Caco-2 (cell line): ENCODE results near the gene C3orf52. TPM values are rescaled to one million over a fixed set of nuclear protein-coding genes. Genes with fewer than 3 reads are reported as not detected.
A peak's percentile ranks its signal among the peaks of the same experiment; 100 is the strongest.

ENCODE experiments used
- BruUV-seq: library from RNA; stranded (reverse); fragments of 400-500 nt; replicated peaks from 2 replicates; lab custom pipeline; 2021; lab: Mats Ljungman, UMichigan
- CTCF ChIA-PET: fragments of 300-600 bp; sonication (Branson Sonifier 250); formaldehyde crosslinking; loops from one replicate; lab custom pipeline; 2022; ENCODE audit warnings: antibody characterized with exemption; lab: Charles Lee
- POLR2A ChIA-PET: fragments of 300-600 bp; sonication (Branson Sonifier 250); formaldehyde crosslinking; loops from one replicate; lab custom pipeline; 2022; ENCODE audit warnings: antibody characterized with exemption; lab: Charles Lee
- DNase-seq, 2 experiments: peaks; one replicate each; pipeline versions ENCODE4 v3.0.0 to v3.0.0-alpha.2; 2020 to 2022
- H3K27me3 ChIP-seq: replicated peaks from 2 replicates; pipeline ENCODE4 v1.6.0; 2011; ENCODE audit warnings: low read length; ENCODE audit not compliant: control insufficient read depth, insufficient read depth
- H3K36me3 ChIP-seq: 2 replicates; pipeline ENCODE4 v1.5.1; 2011; ENCODE audit warnings: low read length; ENCODE audit not compliant: control insufficient read depth, insufficient read depth
- H3K4me1 ChIP-seq: fragments of 250-450 bp; sonication (Bioruptor Pico); 2 replicates; pipeline ENCODE4 v1.5.1; 2020; ENCODE audit warnings: mild to moderate bottlenecking
- H3K4me3 ChIP-seq: 2 replicates; pipeline ENCODE4 v1.5.1; 2011; ENCODE audit warnings: low read depth, mild to moderate bottlenecking, control low read depth, low read length
- H3K9me3 ChIP-seq: fragments of 250-450 bp; sonication (Bioruptor Pico); 2 replicates; pipeline ENCODE4 v1.5.1; 2020; ENCODE audit warnings: mild to moderate bottlenecking, moderate library complexity
- H3K27ac Mint-ChIP-seq: one replicate; pipeline ENCODE4 v1.8.0; 2022; ENCODE audit warnings: mixed read lengths; ENCODE audit not compliant: unreplicated experiment
- H3K27me3 Mint-ChIP-seq: one replicate; pipeline ENCODE4 v1.8.0; 2022; ENCODE audit warnings: mixed read lengths; ENCODE audit not compliant: insufficient read depth, unreplicated experiment
- H3K36me3 Mint-ChIP-seq: one replicate; pipeline ENCODE4 v1.8.0; 2022; ENCODE audit warnings: mild to moderate bottlenecking, mixed read lengths; ENCODE audit not compliant: insufficient read depth, unreplicated experiment
- H3K4me1 Mint-ChIP-seq: one replicate; pipeline ENCODE4 v1.8.0; 2022; ENCODE audit warnings: low read depth, mixed read lengths; ENCODE audit not compliant: unreplicated experiment
- H3K4me3 Mint-ChIP-seq: one replicate; pipeline ENCODE4 v1.8.0; 2022; ENCODE audit warnings: mild to moderate bottlenecking, moderate library complexity, mixed read lengths; ENCODE audit not compliant: unreplicated experiment
- H3K9me3 Mint-ChIP-seq: one replicate; pipeline ENCODE4 v1.8.0; 2022; ENCODE audit warnings: mixed read lengths; ENCODE audit not compliant: unreplicated experiment
- intact Hi-C: fragments of 100-400 bp; cut with micrococcal nuclease; formaldehyde crosslinking; loops from one replicate; pipeline ENCODE4 v1.10.0; 2022; ENCODE audit not compliant: unreplicated experiment
- total RNA-seq: library from RNA; stranded (reverse); gene quantifications from 2 replicates; pipeline ENCODE4 v1.2.3, GENCODE V29; 2022
- TF ChIP-seq, protein P1 (sequence below), 2 experiments: fragments of 200-600 bp in 1 of 2; IDR thresholded peaks; 1 replicate in 1 of 2; 2 replicates in 1 of 2; pipeline versions ENCODE4 v1.5.1 to v1.8.0; 2011 to 2022; ENCODE audit warnings: antibody characterized with exemption in 1 of 2, control low read depth in 1 of 2, inconsistent platforms in 1 of 2, low read depth in 1 of 2, low read length in 1 of 2, mild to moderate bottlenecking in 1 of 2, moderate library complexity in 1 of 2; ENCODE audit not compliant: insufficient read depth in 1 of 2, severe bottlenecking in 1 of 2, unreplicated experiment in 1 of 2

C3orf52 gene
- total RNA-seq, 1 experiment from 2014 or later = 64.5 TPM

DNA sequence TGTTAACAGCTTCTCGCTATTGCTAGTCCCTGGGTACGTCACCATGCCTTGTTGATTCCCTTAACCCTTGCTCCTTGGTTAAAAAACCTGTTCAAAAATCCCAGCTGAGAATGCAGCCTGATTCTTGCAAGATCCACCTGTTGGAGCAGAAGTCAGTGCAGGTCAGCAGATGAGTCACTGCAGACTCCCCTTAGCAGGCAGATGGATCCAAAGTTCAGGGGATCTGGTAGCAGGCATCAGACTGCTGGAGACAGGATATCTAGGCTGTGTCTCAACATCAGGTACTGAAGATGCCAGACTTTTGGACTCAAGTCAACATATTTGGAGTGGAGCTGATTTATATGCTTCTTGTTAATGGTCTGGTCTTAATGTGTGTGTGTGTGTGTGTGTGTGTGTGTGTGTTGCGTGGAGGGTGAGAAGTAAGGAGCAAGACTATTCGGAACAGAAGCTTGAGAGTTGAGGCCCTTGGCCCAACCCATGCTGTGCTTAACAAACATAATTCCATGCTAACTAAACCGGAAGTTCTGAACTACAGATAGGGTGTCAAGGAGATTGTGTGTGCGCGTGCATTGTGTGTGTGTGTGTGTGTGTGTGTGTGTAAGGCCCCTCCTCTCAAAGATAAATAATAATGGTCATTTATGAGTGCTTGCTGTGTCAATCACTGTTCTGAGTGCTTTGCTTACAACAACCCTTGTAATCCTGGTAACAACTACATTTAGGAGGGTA is 1.0 kb upstream of the C3orf52 start:
- H3K4me1 ChIP-seq = peaks cover 61% of the 10 kb centered on the region
- peak overlapping the region; percentile 73 for H3K4me3 Mint-ChIP-seq
- H3K27ac Mint-ChIP-seq = peak overlapping the region; percentile 94
- H3K9me3 Mint-ChIP-seq = no peaks in the 10 kb centered on the region
- intact Hi-C loops = loop anchor here (1.0 to 5.0 kb wide), 3 partner anchors 10 to 353 kb away; no protein-coding TSS in a partner anchor
- H3K27me3 ChIP-seq = no peaks in the 10 kb centered on the region
- no TSS peak for BruUV-seq
- H3K4me3 ChIP-seq = peak overlapping the region; percentile 74
- CTCF ChIA-PET = interaction anchor here (0.7 to 1.6 kb wide), 3 partner anchors 26 to 106 kb away, joined by 3 to 5 read pairs (median 4); partner anchors contain the start of gene ABHD10
- H3K27me3 Mint-ChIP-seq = no peaks in the 10 kb centered on the region
- POLR2A ChIA-PET = interaction anchor here (1.3 kb wide), 2 partner anchors 9 to 10 kb away, joined by 3 to 9 read pairs; no protein-coding TSS in a partner anchor
- no peaks in the 10 kb centered on the region for H3K9me3 ChIP-seq
- TF ChIP-seq, protein P1, sequence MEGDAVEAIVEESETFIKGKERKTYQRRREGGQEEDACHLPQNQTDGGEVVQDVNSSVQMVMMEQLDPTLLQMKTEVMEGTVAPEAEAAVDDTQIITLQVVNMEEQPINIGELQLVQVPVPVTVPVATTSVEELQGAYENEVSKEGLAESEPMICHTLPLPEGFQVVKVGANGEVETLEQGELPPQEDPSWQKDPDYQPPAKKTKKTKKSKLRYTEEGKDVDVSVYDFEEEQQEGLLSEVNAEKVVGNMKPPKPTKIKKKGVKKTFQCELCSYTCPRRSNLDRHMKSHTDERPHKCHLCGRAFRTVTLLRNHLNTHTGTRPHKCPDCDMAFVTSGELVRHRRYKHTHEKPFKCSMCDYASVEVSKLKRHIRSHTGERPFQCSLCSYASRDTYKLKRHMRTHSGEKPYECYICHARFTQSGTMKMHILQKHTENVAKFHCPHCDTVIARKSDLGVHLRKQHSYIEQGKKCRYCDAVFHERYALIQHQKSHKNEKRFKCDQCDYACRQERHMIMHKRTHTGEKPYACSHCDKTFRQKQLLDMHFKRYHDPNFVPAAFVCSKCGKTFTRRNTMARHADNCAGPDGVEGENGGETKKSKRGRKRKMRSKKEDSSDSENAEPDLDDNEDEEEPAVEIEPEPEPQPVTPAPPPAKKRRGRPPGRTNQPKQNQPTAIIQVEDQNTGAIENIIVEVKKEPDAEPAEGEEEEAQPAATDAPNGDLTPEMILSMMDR (IDR thresholded peaks at IDR 0.05; ENCODE audit: insufficient read depth in 1 of 2, low read depth in 1 of 2, low read length in 1 of 2, severe bottlenecking in 1 of 2, unreplicated experiment in 1 of 2) = no peak
- peaks cover 46% of the 10 kb centered on the region for H3K4me1 Mint-ChIP-seq
- H3K36me3 ChIP-seq = no peaks in the 10 kb centered on the region
- H3K36me3 Mint-ChIP-seq = peaks cover 40% of the 10 kb centered on the region
- peak; percentile 86 to 90 for DNase-seq

DNA sequence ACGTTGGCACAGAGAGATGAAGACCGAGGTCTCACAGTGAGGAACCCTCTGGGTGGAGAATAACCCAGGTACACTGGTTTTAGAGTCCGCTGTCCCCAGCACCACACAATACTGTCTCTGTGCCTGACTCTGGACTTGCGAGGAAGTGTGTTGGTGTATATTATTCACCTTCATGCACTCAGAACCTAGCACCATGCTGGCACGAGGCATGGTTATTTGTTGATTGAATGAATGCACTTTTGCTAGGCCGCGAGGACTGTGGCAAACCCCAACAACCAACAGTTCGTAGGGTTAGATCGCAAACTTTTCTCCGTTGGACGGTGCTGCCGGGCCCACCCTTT is 484 bp upstream of the C3orf52 start:
- peak overlapping the region; percentile 74 for H3K4me3 ChIP-seq
- ChIA-PET CTCF (interaction anchor here (1.6 kb wide), 1 partner anchor 26 kb away, joined by 5 read pairs; no protein-coding TSS in a partner anchor), POLR2A (interaction anchor here (1.0 to 1.4 kb wide), 4 partner anchors 9 to 107 kb away, joined by 3 to 9 read pairs (median 4); partner anchors contain the start of gene ABHD10)
- H3K27me3 ChIP-seq = no peaks in the 10 kb centered on the region
- peaks cover 61% of the 10 kb centered on the region for H3K4me1 ChIP-seq
- H3K27me3 Mint-ChIP-seq = no peaks in the 10 kb centered on the region
- peaks cover 45% of the 10 kb centered on the region for H3K36me3 Mint-ChIP-seq
- peaks cover 51% of the 10 kb centered on the region for H3K4me1 Mint-ChIP-seq
- DNase-seq = no peak
- intact Hi-C loops = loop anchor here (1.0 to 5.0 kb wide), 3 partner anchors 10 to 353 kb away; no protein-coding TSS in a partner anchor
- H3K9me3 ChIP-seq = no peaks in the 10 kb centered on the region
- TF ChIP-seq, protein P1 (IDR thresholded peaks at IDR 0.05; ENCODE audit: insufficient read depth in 1 of 2, low read depth in 1 of 2, low read length in 1 of 2, severe bottlenecking in 1 of 2, unreplicated experiment in 1 of 2) = no peak
- TSS peak; percentile 87 for BruUV-seq
- H3K9me3 Mint-ChIP-seq = no peaks in the 10 kb centered on the region
- H3K27ac Mint-ChIP-seq = peak overlapping the region; percentile 94
- H3K36me3 ChIP-seq = no peaks in the 10 kb centered on the region
- H3K4me3 Mint-ChIP-seq = peak overlapping the region; percentile 73

DNA sequence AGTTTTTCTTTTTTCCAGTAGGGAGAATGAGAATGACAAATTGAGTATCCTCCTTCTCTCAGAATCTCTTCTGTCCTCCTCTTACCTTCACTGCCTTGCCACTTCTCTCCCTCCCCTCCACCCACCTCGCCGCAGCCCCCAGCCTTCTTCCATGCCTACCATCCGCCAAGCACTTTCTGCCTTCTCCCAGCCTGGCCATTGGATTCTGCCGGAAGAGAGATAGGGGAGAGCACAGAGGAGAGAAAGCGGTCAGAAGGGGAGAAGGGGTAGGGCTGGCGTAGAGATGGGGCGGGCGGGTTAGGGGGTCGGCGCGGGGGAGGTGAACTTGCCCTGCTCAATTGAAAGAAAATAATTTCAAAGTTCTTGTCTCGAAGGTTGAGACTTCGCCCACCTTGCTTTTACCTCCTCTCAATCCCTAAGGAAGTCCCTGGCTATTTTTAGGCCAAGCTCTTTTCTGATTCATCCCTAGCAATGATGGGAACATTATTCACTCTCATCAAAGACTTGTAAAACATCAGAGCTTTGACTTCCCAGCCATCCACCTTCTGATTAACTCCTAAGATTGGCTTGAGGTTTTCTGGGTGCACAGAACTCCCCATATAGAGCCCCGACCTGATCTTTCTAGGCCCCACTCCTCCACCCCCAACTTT is 811 bp downstream of the C3orf52 start:
- BruUV-seq = no TSS peak
- DNase-seq = no peak
- H3K36me3 ChIP-seq = no peaks in the 10 kb centered on the region
- H3K9me3 ChIP-seq = no peaks in the 10 kb centered on the region
- ChIA-PET POLR2A (interaction anchor here (0.9 to 1.4 kb wide), 4 partner anchors 10 to 108 kb away, joined by 3 to 7 read pairs (median 5); partner anchors contain the start of gene ABHD10), CTCF (no interaction called here)
- H3K4me3 Mint-ChIP-seq = peak overlapping the region; percentile 73
- peak overlapping the region; percentile 74 for H3K4me3 ChIP-seq
- H3K4me1 ChIP-seq = peaks cover 73% of the 10 kb centered on the region
- peaks cover 56% of the 10 kb centered on the region for H3K36me3 Mint-ChIP-seq
- H3K27ac Mint-ChIP-seq = peak overlapping the region; percentile 94
- TF ChIP-seq, protein P1 (IDR thresholded peaks at IDR 0.05; ENCODE audit: insufficient read depth in 1 of 2, low read depth in 1 of 2, low read length in 1 of 2, severe bottlenecking in 1 of 2, unreplicated experiment in 1 of 2) = no peak
- no peaks in the 10 kb centered on the region for H3K27me3 ChIP-seq
- H3K9me3 Mint-ChIP-seq = no peaks in the 10 kb centered on the region
- H3K27me3 Mint-ChIP-seq = no peaks in the 10 kb centered on the region
- peaks cover 60% of the 10 kb centered on the region for H3K4me1 Mint-ChIP-seq
- intact Hi-C loops = loop anchor here (5.0 kb wide), 1 partner anchor 355 kb away; no protein-coding TSS in a partner anchor
